RWPE2 (cell line): ENCODE data around the gene PDILT.
"Not testable (repeated sequence)": the region's sequence is repeated elsewhere in the genome, so short reads cannot be mapped to it uniquely, and the experiment has no call there.

Source experiments
- ATAC-seq: fragments of 200-7000 bp; cut with Tn5 transposase; 3 replicates; pipeline ENCODE4 v1.9.1; 2021; ENCODE audit warnings: low read depth
- DNase-seq: peaks from one replicate; pipeline ENCODE4 v3.0.0-alpha.2; 2020; ENCODE audit warnings: low spot score
- H3K27ac ChIP-seq: fragments of 450-650 bp; 2 replicates; pipeline ENCODE4 v1.5.1; 2017; ENCODE audit warnings: mild to moderate bottlenecking; ENCODE audit not compliant: poor library complexity, severe bottlenecking
- H3K27me3 ChIP-seq: fragments of 250-450 bp; sonication (Bioruptor Pico); 2 replicates; pipeline ENCODE4 v1.5.1; 2021; ENCODE audit warnings: mild to moderate bottlenecking, moderate library complexity; ENCODE audit not compliant: insufficient read depth, poor library complexity, severe bottlenecking
- H3K36me3 ChIP-seq: fragments of 250-450 bp; sonication (Bioruptor Pico); 2 replicates; pipeline ENCODE4 v1.5.1; 2020; ENCODE audit warnings: low read depth, mild to moderate bottlenecking, moderate library complexity
- H3K4me1 ChIP-seq: fragments of 250-450 bp; sonication (Bioruptor Pico); 2 replicates; pipeline ENCODE4 v1.5.1; 2021; ENCODE audit warnings: mild to moderate bottlenecking, moderate library complexity; ENCODE audit not compliant: insufficient read depth, poor library complexity, severe bottlenecking
- H3K4me3 ChIP-seq: fragments of 250-450 bp; sonication (Bioruptor Pico); 2 replicates; pipeline ENCODE4 v1.5.1; 2021; ENCODE audit warnings: mild to moderate bottlenecking, moderate library complexity; ENCODE audit not compliant: severe bottlenecking
- H3K9me3 ChIP-seq: fragments of 250-450 bp; sonication (Bioruptor Pico); 2 replicates; pipeline ENCODE4 v1.5.1; 2021; ENCODE audit warnings: mild to moderate bottlenecking, moderate library complexity; ENCODE audit not compliant: severe bottlenecking
- TF ChIP-seq, protein P1 (sequence below): fragments of 450-650 bp; IDR thresholded peaks from one replicate; pipeline ENCODE4 v1.5.1; 2017; ENCODE audit warnings: mild to moderate bottlenecking, moderate library complexity; ENCODE audit not compliant: poor library complexity, severe bottlenecking

PDILT gene

DNA sequence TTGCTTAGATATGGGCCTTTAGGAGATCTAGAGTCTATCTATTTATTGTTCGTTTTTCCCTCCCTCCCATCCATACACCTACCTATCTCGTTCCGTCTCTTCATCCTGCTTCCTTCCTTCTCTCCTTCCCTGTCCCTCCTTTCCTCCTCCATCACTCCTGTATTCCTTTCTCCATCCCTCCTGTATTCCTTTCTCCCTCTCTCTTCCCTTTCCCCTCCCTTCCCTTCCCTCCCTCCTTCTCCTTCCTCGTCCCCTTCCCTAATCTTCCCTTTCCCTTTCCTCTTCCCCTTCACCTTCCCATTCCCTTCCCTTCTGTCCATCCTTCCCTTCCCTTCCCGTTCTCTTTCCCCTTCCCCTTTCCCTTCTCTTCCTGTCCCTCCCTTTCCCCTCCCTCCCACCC lies 87.8 kb downstream of the PDILT start:
- Histone ChIP-seq H3K4me1 (no peaks in the 10 kb centered on the region), H3K27ac (no peak overlapping the region), H3K36me3 (no peaks in the 10 kb centered on the region), H3K4me3 (no peak overlapping the region), H3K27me3 (peaks cover 12% of the 10 kb centered on the region), H3K9me3 (no peaks in the 10 kb centered on the region)
- TF ChIP-seq, protein P1, sequence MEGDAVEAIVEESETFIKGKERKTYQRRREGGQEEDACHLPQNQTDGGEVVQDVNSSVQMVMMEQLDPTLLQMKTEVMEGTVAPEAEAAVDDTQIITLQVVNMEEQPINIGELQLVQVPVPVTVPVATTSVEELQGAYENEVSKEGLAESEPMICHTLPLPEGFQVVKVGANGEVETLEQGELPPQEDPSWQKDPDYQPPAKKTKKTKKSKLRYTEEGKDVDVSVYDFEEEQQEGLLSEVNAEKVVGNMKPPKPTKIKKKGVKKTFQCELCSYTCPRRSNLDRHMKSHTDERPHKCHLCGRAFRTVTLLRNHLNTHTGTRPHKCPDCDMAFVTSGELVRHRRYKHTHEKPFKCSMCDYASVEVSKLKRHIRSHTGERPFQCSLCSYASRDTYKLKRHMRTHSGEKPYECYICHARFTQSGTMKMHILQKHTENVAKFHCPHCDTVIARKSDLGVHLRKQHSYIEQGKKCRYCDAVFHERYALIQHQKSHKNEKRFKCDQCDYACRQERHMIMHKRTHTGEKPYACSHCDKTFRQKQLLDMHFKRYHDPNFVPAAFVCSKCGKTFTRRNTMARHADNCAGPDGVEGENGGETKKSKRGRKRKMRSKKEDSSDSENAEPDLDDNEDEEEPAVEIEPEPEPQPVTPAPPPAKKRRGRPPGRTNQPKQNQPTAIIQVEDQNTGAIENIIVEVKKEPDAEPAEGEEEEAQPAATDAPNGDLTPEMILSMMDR = no peak
- ATAC-seq (no peak), DNase-seq (no peak)

DNA sequence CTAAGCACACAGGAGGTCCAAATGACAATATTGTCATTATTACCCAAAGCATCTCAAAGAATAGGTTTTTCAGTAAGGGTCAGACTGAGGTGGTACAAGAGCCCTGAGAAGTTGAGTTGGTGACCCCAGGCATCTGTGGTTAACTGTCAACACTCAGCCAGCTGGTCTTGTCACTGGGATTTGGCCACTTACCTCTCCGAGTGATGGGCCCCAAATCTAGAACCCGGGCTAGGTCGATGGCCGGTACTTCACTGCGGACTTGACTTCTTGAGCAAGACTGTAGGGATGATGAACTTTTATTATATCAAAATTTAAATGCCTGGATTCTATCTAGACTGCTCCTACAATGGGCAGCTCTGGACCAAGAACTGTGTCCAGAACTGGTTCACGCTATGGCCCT lies 88.8 kb downstream of the PDILT start:
- no peaks in the 10 kb centered on the region for H3K36me3 ChIP-seq
- H3K27me3 ChIP-seq = peaks cover 12% of the 10 kb centered on the region
- no peak overlapping the region for H3K4me3 ChIP-seq
- no peaks in the 10 kb centered on the region for H3K9me3 ChIP-seq
- H3K27ac ChIP-seq = no peak overlapping the region
- TF ChIP-seq, protein P1 = no peak
- ATAC-seq (no peak), DNase-seq (no peak)
- no peaks in the 10 kb centered on the region for H3K4me1 ChIP-seq

DNA sequence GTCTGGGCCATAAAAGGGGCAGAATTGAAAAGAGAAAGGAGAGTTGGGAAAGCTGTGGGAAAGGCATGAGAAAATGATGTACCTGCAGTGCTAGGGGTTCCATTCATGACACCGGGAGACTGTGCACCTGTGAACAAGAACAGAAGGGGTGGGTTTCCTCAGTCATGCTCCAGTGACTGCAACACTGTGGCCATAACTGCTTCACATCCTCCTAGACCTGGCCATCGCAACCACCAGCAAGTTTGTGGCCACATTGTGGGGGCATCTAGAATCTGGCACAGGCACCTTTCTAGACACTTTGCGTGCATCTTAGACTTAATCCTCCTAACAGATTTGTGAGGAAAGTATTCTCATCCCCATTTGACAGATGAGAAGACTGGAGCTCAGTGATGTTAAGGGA lies 90.0 kb downstream of the PDILT start:
- H3K4me1 ChIP-seq = no peaks in the 10 kb centered on the region
- no peak for ATAC-seq
- H3K9me3 ChIP-seq = no peaks in the 10 kb centered on the region
- no peak overlapping the region for H3K4me3 ChIP-seq
- no peaks in the 10 kb centered on the region for H3K36me3 ChIP-seq
- no peak for DNase-seq
- H3K27me3 ChIP-seq = peaks cover 12% of the 10 kb centered on the region
- H3K27ac ChIP-seq = no peak overlapping the region
- TF ChIP-seq, protein P1 = no peak

DNA sequence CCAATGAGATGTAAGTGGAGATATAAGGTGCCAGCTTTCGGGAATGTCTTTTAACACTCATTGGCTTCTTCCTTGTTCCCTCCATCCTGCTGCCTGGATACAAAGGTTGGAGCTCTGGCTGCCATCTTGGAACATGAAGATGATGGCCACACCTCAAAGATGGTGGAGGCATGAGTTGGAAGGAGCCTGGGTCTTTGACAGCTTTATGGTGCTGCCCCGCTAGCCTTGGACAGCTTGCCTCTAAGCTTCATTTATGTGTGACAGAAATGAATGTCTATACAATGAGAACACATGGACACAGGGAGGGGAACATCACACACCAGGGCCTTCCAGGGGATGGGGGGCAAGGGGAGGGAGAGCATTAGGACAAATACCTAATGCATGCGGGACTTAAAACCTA lies 90.8 kb downstream of the PDILT start:
- Histone ChIP-seq H3K36me3 (no peaks in the 10 kb centered on the region), H3K4me1 (no peaks in the 10 kb centered on the region), H3K9me3 (no peaks in the 10 kb centered on the region), H3K27me3 (peaks cover 8% of the 10 kb centered on the region), H3K4me3 (no peak overlapping the region), H3K27ac (no peak overlapping the region)
- DNase-seq (no peak), ATAC-seq (no peak)
- TF ChIP-seq, protein P1 = no peak

DNA sequence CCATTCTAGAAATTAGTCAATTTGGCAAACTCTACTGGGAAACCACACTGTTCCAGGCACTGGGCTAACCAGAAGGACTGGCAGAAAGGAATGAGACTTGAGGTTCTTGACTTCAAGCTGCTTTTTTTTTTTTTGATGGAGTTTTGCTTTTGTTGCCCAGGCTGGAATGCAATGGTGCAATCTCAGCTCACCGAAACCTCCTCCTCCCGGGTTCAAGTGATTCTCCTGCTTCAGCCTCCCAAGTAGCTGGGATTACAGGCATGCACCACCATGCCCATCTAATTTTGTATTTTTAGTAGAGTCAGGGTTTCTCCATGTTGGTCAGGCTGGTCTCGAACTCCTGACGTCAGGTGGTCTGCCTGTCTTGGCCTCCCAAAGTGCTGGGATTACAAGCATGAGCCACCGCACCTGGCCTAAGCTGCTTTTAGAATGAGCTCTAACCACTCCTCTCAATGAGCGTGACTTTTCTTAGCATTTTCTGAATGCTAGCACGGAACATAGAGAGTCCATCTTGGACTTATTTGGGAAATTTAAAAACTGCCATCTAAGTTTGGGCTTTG lies 91.9 kb downstream of the PDILT start:
- not testable (repeated sequence) for H3K27me3 ChIP-seq, ATAC-seq, H3K36me3 ChIP-seq, H3K27ac ChIP-seq, DNase-seq, H3K4me1 ChIP-seq, H3K4me3 ChIP-seq, H3K9me3 ChIP-seq
